ENCODE data around the gene LRRC17.

DNA sequence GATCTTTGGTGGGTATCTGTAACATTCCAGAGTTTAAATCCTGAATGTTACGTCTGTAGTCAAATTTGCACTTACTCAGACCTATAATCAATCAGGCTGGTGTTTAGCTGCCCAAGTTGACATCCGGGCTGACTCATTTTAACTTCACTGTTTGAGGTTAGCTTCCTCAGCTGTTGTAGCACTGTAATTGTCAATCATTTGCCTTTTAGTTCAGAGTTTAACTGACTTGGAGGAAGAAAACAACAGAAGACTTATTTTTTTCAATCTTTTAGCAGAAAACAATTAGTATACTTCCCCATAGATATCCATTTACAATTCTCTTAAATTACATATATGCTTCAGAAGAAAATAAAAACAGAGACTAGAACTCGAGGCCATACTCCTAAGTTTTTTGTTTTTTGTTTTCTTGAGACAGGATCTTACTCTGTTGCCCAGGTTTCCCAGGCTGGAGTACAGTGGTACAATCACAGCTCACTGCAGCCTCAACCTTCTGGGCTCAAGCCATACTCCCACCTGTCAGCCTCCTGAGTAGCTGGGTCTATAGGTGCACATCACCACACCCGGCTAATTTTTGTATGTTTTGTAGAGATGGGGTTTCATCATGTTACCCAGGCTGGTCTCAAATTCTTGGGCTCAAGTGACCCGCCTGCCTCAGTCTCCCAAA, 38.5 kb upstream of the LRRC17 start:
- TF ChIP-seq EP300 (IDR thresholded peaks at IDR 0.05) (no peak), POLR2A (IDR thresholded peaks at IDR 0.05; ENCODE audit: low read depth) (no peak)

All from esophagus muscularis mucosa (tissue), 2 donors.